ENCODE results near the gene XCR1. TPM values are rescaled to one million over a fixed set of nuclear protein-coding genes. Genes with fewer than 3 reads are reported as not detected.

XCR1 gene
- total RNA-seq, 2 donors from 2014 or later = not detected

DNA sequence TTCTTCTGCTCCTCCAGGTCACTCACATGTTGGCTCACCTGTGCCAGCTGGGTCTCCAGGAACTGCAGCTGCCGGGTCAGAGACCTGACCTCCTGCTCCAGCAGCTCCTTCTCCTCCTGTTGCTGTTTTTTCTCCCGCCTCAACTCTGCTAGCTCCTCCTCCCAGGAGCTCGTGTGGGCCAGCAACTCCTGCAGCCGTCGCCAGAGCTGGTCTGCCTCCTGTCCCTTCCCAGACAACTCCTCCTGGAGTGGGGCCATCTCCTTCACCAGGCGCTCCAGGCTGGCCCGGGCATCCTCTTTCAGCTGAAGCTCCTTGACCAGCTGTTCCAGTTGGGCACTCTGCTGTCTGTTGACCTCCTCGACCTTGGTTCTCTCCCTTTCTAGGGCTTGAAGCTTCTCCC is 59.6 kb downstream of the XCR1 start:
- Histone ChIP-seq H3K4me1 (ENCODE audit: control insufficient read depth, insufficient read depth, low read length) (no peaks in the 10 kb centered on the region), H3K9ac (ENCODE audit: extremely low read depth, low read length, poor library complexity, severe bottlenecking) (no peak overlapping the region), H3K36me3 (ENCODE audit: control insufficient read depth, insufficient read depth, low read length) (peaks cover 55% of the 10 kb centered on the region), H3K4me3 (ENCODE audit: low read length) (no peak overlapping the region), H3K27ac (ENCODE audit: low read depth, low read length) (no peak overlapping the region), H3K9me3 (ENCODE audit: control insufficient read depth, low read length) (no peaks in the 10 kb centered on the region), H3K27me3 (ENCODE audit: control insufficient read depth, insufficient read depth, low read length, poor library complexity, severe bottlenecking) (no peaks in the 10 kb centered on the region)
- TF ChIP-seq, protein P1, sequence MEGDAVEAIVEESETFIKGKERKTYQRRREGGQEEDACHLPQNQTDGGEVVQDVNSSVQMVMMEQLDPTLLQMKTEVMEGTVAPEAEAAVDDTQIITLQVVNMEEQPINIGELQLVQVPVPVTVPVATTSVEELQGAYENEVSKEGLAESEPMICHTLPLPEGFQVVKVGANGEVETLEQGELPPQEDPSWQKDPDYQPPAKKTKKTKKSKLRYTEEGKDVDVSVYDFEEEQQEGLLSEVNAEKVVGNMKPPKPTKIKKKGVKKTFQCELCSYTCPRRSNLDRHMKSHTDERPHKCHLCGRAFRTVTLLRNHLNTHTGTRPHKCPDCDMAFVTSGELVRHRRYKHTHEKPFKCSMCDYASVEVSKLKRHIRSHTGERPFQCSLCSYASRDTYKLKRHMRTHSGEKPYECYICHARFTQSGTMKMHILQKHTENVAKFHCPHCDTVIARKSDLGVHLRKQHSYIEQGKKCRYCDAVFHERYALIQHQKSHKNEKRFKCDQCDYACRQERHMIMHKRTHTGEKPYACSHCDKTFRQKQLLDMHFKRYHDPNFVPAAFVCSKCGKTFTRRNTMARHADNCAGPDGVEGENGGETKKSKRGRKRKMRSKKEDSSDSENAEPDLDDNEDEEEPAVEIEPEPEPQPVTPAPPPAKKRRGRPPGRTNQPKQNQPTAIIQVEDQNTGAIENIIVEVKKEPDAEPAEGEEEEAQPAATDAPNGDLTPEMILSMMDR (conservative IDR thresholded peaks at IDR 0.05) = no peak
- no peaks in the 10 kb centered on the region for H3K4me1 Mint-ChIP-seq
- peaks cover 59% of the 10 kb centered on the region for H3K36me3 Mint-ChIP-seq (ENCODE audit: low read depth)
- no peak overlapping the region for H3K4me3 Mint-ChIP-seq
- H3K27ac Mint-ChIP-seq = peak overlapping the region; percentile 81
- 91 to 92% methylated on average over 8 of the region's 8 CpGs for WGBS, 2 experiments (ENCODE audit: insufficient coverage in 1 of 2, insufficient read length in 1 of 2)
- no peaks in the 10 kb centered on the region for H3K27me3 Mint-ChIP-seq (ENCODE audit: insufficient read depth)
- no peaks in the 10 kb centered on the region for H3K9me3 Mint-ChIP-seq
- no peak for DNase-seq

Other genes with a start within 250 kb of the XCR1 start
- gene SLC6A20, start 230.9 kb downstream of the XCR1 start, total RNA-seq = 1 to 10 TPM in 1 of 2 donors, under 1 TPM in 1; 0.29 to 1.5 TPM
- gene LZTFL1, start 185.4 kb downstream of the XCR1 start, total RNA-seq = 10 to 100 TPM; 12.1 to 19.8 TPM
- not detected for gene CCR9, start 140.9 kb downstream of the XCR1 start, total RNA-seq
- gene CXCR6, start 84.0 kb downstream of the XCR1 start, total RNA-seq = not detected
- 10 to 100 TPM; 11.3 to 11.8 TPM for gene FYCO1, start 31.7 kb downstream of the XCR1 start, total RNA-seq
- gene CCR1, start 180.8 kb upstream of the XCR1 start, total RNA-seq = under 1 TPM in 1 of 2 donors, not detected in 1; 0.11 TPM
- gene CCR3, start 215.0 kb upstream of the XCR1 start, total RNA-seq = not detected